ENCODE measurements around the gene GABRG3. TPM values are rescaled to one million over a fixed set of nuclear protein-coding genes. Genes with fewer than 3 reads are reported as not detected.

GABRG3 gene
- total RNA-seq, 1 experiment from 2014 or later = 0.15 TPM

DNA sequence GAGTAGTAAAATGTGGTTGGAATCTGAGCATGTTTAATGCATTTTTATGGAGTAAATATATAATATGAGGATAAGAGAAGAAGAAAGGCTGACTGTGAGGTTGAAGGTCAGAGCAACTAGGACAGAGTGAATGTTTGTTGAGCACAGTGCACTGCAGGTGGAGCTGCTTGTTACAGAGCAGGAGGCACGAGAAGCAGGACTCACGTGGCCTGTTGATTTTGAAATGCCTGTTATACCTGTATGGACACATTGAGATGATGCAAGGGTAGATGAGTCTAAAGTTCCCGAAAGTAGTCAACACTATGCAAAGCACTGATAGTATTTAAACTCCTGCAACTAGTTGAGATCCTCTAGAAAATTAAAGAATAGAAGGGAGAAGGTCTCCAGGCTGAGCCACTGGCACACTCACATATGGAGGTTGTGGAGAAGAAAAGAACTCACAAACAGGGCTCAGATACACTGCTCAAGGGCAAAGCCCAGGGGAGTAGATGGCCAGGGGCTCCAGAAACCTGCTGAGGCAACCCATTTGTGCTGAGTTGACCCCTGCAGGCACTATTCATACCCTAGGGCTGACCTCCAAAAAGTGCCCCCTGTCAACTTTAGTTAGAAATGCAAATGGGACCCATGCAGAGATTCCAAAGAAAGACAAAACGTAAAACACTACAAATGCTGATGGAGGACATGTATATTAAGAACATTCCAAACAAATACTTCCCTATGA lies 541.5 kb downstream of the GABRG3 start:
- no peak overlapping the region for H2BK12ac ChIP-seq (ENCODE audit: insufficient read length, low read depth, low read length)
- no peaks in the 10 kb centered on the region for H3K79me1 ChIP-seq (ENCODE audit: insufficient read depth, low read depth, low read length, poor library complexity, severe bottlenecking)
- peaks cover 15% of the 10 kb centered on the region in 2 experiments for H3K4me1 Mint-ChIP-seq
- no peaks in the 10 kb centered on the region for H3K79me2 ChIP-seq (ENCODE audit: insufficient read depth, low read length)
- H4K20me1 ChIP-seq (ENCODE audit: control insufficient read depth, insufficient read depth, insufficient read length) = no peaks in the 10 kb centered on the region
- no peaks in the 10 kb centered on the region for H3K23me2 ChIP-seq (ENCODE audit: insufficient read length, low read depth, low read length, poor library complexity, severe bottlenecking)
- no peaks in the 10 kb centered on the region for H3K27me3 ChIP-seq (ENCODE audit: insufficient read depth, low read length)
- peaks cover 6% of the 10 kb centered on the region for H3K9me3 ChIP-seq (ENCODE audit: control insufficient read depth, low read depth, low read length)
- H3K4me1 ChIP-seq (ENCODE audit: insufficient read depth, low read length) = no peaks in the 10 kb centered on the region
- no peak overlapping the region for H3K4me3 Mint-ChIP-seq
- H3K4me2 ChIP-seq (ENCODE audit: insufficient read depth, insufficient read length, low read length) = no peak overlapping the region
- H3K4ac ChIP-seq (ENCODE audit: low read depth, low read length) = no peak overlapping the region
- H3K23ac ChIP-seq (ENCODE audit: insufficient read length, low read depth, low read length) = no peak overlapping the region
- no peak overlapping the region for H4K8ac ChIP-seq (replicated peaks; ENCODE audit: insufficient read length, low read depth, low read length)
- no peak overlapping the region; the same call in 1 of the 2 replicates for H3K14ac ChIP-seq (ENCODE audit: insufficient read depth, low read length)
- H3K9me3 Mint-ChIP-seq = peaks cover 44 to 49% of the 10 kb centered on the region in 2 experiments
- H3K27ac ChIP-seq (ENCODE audit: insufficient read length, low read depth, low read length) = no peak overlapping the region
- no peak overlapping the region for H3K9ac ChIP-seq (ENCODE audit: extremely low read depth, insufficient read length, low read length)
- H3K27ac Mint-ChIP-seq = no peak overlapping the region; a peak in 2 of 7 replicates
- H3T11ph ChIP-seq (ENCODE audit: low read length) = no peak overlapping the region
- no peak overlapping the region for H2BK5ac ChIP-seq (ENCODE audit: insufficient read length, low read length)
- no peak for DNase-seq
- H4K5ac ChIP-seq (ENCODE audit: insufficient read length, low read depth, low read length) = no peak overlapping the region
- H2AK5ac ChIP-seq (ENCODE audit: insufficient read length, low read length) = no peak overlapping the region
- H3K56ac ChIP-seq (ENCODE audit: insufficient read length, low read depth, low read length) = no peak overlapping the region
- no peak overlapping the region for H4K91ac ChIP-seq (ENCODE audit: insufficient read length, low read depth, low read length)
- TF ChIP-seq, protein P1, sequence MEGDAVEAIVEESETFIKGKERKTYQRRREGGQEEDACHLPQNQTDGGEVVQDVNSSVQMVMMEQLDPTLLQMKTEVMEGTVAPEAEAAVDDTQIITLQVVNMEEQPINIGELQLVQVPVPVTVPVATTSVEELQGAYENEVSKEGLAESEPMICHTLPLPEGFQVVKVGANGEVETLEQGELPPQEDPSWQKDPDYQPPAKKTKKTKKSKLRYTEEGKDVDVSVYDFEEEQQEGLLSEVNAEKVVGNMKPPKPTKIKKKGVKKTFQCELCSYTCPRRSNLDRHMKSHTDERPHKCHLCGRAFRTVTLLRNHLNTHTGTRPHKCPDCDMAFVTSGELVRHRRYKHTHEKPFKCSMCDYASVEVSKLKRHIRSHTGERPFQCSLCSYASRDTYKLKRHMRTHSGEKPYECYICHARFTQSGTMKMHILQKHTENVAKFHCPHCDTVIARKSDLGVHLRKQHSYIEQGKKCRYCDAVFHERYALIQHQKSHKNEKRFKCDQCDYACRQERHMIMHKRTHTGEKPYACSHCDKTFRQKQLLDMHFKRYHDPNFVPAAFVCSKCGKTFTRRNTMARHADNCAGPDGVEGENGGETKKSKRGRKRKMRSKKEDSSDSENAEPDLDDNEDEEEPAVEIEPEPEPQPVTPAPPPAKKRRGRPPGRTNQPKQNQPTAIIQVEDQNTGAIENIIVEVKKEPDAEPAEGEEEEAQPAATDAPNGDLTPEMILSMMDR (conservative IDR thresholded peaks at IDR 0.05) = no peak
- H3K27me3 Mint-ChIP-seq (ENCODE audit: low read depth) = peaks cover 4% of the 10 kb centered on the region
- H2BK20ac ChIP-seq (ENCODE audit: low read depth, low read length, poor library complexity, severe bottlenecking) = no peak overlapping the region
- no peak overlapping the region for H3K18ac ChIP-seq (ENCODE audit: insufficient read length, low read depth, low read length)
- H2BK15ac ChIP-seq (ENCODE audit: low read depth, low read length) = no peak overlapping the region
- H2AFZ ChIP-seq (ENCODE audit: low read length) = no peak overlapping the region
- WGBS (ENCODE audit: extremely low coverage, insufficient read length, low lambda C conversion rate) = no CpG with 5 or more reads among the region's 4 CpGs
- no peak overlapping the region for H2BK120ac ChIP-seq (ENCODE audit: low read depth, low read length, poor library complexity, severe bottlenecking)
- peaks cover 19 to 54% (median 24%) of the 10 kb centered on the region in 3 experiments for H3K36me3 Mint-ChIP-seq (ENCODE audit: insufficient read depth in 1 of 3, low read depth in 3 of 3)
